GM18951 (cell line): ENCODE measurements around the gene KLK2.

Source experiments
- POLR2A ChIP-seq: IDR thresholded peaks from 4 replicates; pipeline ENCODE4 v1.6.1; 2011; ENCODE audit warnings: mild to moderate bottlenecking; ENCODE audit not compliant: insufficient read length, insufficient read depth; ENCODE audit errors: extremely low read depth
- in situ Hi-C: fragments of 300-500 bp; cut with MboI; formaldehyde crosslinking; loops from one replicate; pipeline ENCODE4 v1.12.0; 2022; ENCODE audit warnings: low sequenced_read_pairs, mixed read lengths, inconsistent platforms; ENCODE audit not compliant: unreplicated experiment

Gene KLK2

GRCh38 chr19:50873056-50873455 lies at the start of gene KLK2:
Gene KLK2, plus strand, starts transcription at chr19:50873439. Its CDS starts 35 bp downstream, at chr19:50873474.
- in situ Hi-C loops, result no loop called here
- TF ChIP-seq POLR2A, result no peak

- in situ Hi-C loops, result no loop called here
- no peak for TF ChIP-seq POLR2A
Observed at GRCh38 chr19:50826492-50827240, 46.6 kb upstream of the KLK2 start.

GRCh38 chr19:50827476-50827875 lies 45.8 kb upstream of the KLK2 start:
- in situ Hi-C loops, result no loop called here
- TF ChIP-seq POLR2A, result no peak

GRCh38 chr19:50829801-50830200 lies 43.4 kb upstream of the KLK2 start:
- no peak for TF ChIP-seq POLR2A
- in situ Hi-C loops, result no loop called here

GRCh38 chr19:50830266-50831025 lies 42.8 kb upstream of the KLK2 start:
- TF ChIP-seq POLR2A, result no peak
- in situ Hi-C loops, result no loop called here

- no peak for TF ChIP-seq POLR2A
- in situ Hi-C loops, result no loop called here
Observed at GRCh38 chr19:50831026-50831396, 42.2 kb upstream of the KLK2 start.

GRCh38 chr19:50832666-50833065 lies 40.6 kb upstream of the KLK2 start:
- TF ChIP-seq POLR2A, result no peak

GRCh38 chr19:50833117-50833801 lies 40.0 kb upstream of the KLK2 start, which contains the start of gene KLK15:
Gene KLK15, minus strand, starts transcription at chr19:50833574. Its CDS starts 2,082 bp downstream, at chr19:50831492.
- in situ Hi-C loops, result no loop called here
- TF ChIP-seq POLR2A, result no peak

More at GRCh38 chr19:50832666-50833065, 40.6 kb upstream of the KLK2 start:
- in situ Hi-C loops, result no loop called here

GRCh38 chr19:50833802-50834167 lies 39.5 kb upstream of the KLK2 start:
- TF ChIP-seq POLR2A, result no peak
- in situ Hi-C loops, result no loop called here

- TF ChIP-seq POLR2A, result no peak
- in situ Hi-C loops, result no loop called here
Observed at GRCh38 chr19:50835103-50835784, 38.0 kb upstream of the KLK2 start.

GRCh38 chr19:50835785-50836542 lies 37.3 kb upstream of the KLK2 start:
- in situ Hi-C loops, result no loop called here
- TF ChIP-seq POLR2A, result peak; percentile 88

- no peak for TF ChIP-seq POLR2A
- in situ Hi-C loops, result no loop called here
Observed at GRCh38 chr19:50836543-50837195, 36.6 kb upstream of the KLK2 start.

- in situ Hi-C loops, result no loop called here
- TF ChIP-seq POLR2A, result no peak
Observed at GRCh38 chr19:50837300-50837699, 35.9 kb upstream of the KLK2 start.
